WERI-Rb-1 (cell line): ENCODE results near the gene ITPK1.

Experiments
- DNase-seq: peaks from one replicate; pipeline ENCODE4 v3.0.0-alpha.2; 2020
- H3K27ac ChIP-seq: fragments of 250-450 bp; sonication (Bioruptor Pico); 2 replicates; pipeline ENCODE4 v1.5.1; 2020; ENCODE audit warnings: mild to moderate bottlenecking, moderate library complexity
- H3K27me3 ChIP-seq: fragments of 250-450 bp; sonication (Bioruptor Pico); 2 replicates; pipeline ENCODE4 v1.5.1; 2021; ENCODE audit warnings: mild to moderate bottlenecking, low read depth, moderate library complexity; ENCODE audit not compliant: insufficient read depth, severe bottlenecking
- H3K36me3 ChIP-seq: fragments of 250-450 bp; sonication (Bioruptor Pico); 2 replicates; pipeline ENCODE4 v1.5.1; 2020; ENCODE audit warnings: mild to moderate bottlenecking, moderate library complexity
- H3K4me3 ChIP-seq: 2 replicates; pipeline ENCODE4 v1.5.1; 2011; ENCODE audit warnings: low read depth, mild to moderate bottlenecking, control low read depth, low read length
- H3K9me3 ChIP-seq: fragments of 250-450 bp; sonication (Bioruptor Pico); 2 replicates; pipeline ENCODE4 v1.5.1; 2021; ENCODE audit warnings: mild to moderate bottlenecking, moderate library complexity; ENCODE audit not compliant: severe bottlenecking
- CTCF ChIP-seq: IDR thresholded peaks from 2 replicates; pipeline ENCODE4 v1.5.1; 2011; ENCODE audit warnings: low read depth, mild to moderate bottlenecking, control low read depth, inconsistent platforms, low read length

ITPK1 gene

GRCh38 chr14:92987148-92987570 is 128.6 kb downstream of the ITPK1 start:
- H3K36me3 ChIP-seq, result no peaks in the 10 kb centered on the region; the same call in 1 of the 2 replicates
- no peak for TF ChIP-seq CTCF
- H3K27me3 ChIP-seq, result no peaks in the 10 kb centered on the region
- no peak for DNase-seq
- no peak overlapping the region for H3K27ac ChIP-seq
- no peaks in the 10 kb centered on the region for H3K9me3 ChIP-seq
- H3K4me3 ChIP-seq, result no peak overlapping the region

- Histone ChIP-seq H3K27ac (no peak overlapping the region), H3K36me3 (no peaks in the 10 kb centered on the region), H3K9me3 (no peaks in the 10 kb centered on the region), H3K4me3 (no peak overlapping the region), H3K27me3 (no peaks in the 10 kb centered on the region)
- no peak for TF ChIP-seq CTCF
- DNase-seq, result no peak
Measured at GRCh38 chr14:92986254-92987147, 129.2 kb downstream of the ITPK1 start.

- no peaks in the 10 kb centered on the region for H3K9me3 ChIP-seq
- H3K27ac ChIP-seq, result no peak overlapping the region
- H3K36me3 ChIP-seq, result no peaks in the 10 kb centered on the region
- no peaks in the 10 kb centered on the region for H3K27me3 ChIP-seq
- no peak for DNase-seq
- no peak overlapping the region for H3K4me3 ChIP-seq
- no peak for TF ChIP-seq CTCF
Measured at GRCh38 chr14:92985521-92985920, 130.2 kb downstream of the ITPK1 start.

GRCh38 chr14:92984896-92985295 is 130.8 kb downstream of the ITPK1 start:
- no peak for DNase-seq
- Histone ChIP-seq H3K36me3 (no peaks in the 10 kb centered on the region), H3K9me3 (peaks cover 2% of the 10 kb centered on the region), H3K27ac (no peak overlapping the region), H3K4me3 (no peak overlapping the region), H3K27me3 (no peaks in the 10 kb centered on the region)
- no peak for TF ChIP-seq CTCF

- Histone ChIP-seq H3K9me3 (peaks cover 4% of the 10 kb centered on the region), H3K27me3 (no peaks in the 10 kb centered on the region), H3K36me3 (no peaks in the 10 kb centered on the region), H3K27ac (no peak overlapping the region), H3K4me3 (no peak overlapping the region)
- no peak for TF ChIP-seq CTCF
- no peak for DNase-seq
Measured at GRCh38 chr14:92984082-92984788, 131.5 kb downstream of the ITPK1 start.
